ENCODE results near the gene KRTAP6-3.

Gene KRTAP6-3

DNA sequence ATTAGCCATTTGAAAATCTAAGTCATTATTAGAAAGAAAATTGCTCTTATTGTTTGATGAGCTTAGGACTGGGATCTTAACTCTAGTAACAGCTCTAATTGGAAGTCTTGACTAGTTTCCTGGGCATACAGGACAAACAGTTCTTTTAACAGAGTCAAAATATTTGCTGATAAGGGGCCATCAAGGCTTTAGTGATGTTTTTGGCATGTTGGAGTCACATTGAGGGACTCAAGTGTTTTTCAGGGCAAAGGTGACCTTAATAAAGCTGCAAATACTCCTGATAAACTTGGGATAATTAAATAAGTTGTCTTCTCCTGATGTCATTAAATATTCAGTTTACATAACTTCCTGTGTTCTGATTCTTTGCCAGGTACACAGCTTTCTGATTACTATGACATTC, 24.6 kb upstream of the KRTAP6-3 start:
- TF ChIP-seq, protein P1, sequence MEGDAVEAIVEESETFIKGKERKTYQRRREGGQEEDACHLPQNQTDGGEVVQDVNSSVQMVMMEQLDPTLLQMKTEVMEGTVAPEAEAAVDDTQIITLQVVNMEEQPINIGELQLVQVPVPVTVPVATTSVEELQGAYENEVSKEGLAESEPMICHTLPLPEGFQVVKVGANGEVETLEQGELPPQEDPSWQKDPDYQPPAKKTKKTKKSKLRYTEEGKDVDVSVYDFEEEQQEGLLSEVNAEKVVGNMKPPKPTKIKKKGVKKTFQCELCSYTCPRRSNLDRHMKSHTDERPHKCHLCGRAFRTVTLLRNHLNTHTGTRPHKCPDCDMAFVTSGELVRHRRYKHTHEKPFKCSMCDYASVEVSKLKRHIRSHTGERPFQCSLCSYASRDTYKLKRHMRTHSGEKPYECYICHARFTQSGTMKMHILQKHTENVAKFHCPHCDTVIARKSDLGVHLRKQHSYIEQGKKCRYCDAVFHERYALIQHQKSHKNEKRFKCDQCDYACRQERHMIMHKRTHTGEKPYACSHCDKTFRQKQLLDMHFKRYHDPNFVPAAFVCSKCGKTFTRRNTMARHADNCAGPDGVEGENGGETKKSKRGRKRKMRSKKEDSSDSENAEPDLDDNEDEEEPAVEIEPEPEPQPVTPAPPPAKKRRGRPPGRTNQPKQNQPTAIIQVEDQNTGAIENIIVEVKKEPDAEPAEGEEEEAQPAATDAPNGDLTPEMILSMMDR (IDR thresholded peaks at IDR 0.05; ENCODE audit: insufficient read depth, missing control alignments) = no peak
- no peak for FAIRE-seq
- DNase-seq (ENCODE audit: insufficient read length, low spot score) = no peak

DNA sequence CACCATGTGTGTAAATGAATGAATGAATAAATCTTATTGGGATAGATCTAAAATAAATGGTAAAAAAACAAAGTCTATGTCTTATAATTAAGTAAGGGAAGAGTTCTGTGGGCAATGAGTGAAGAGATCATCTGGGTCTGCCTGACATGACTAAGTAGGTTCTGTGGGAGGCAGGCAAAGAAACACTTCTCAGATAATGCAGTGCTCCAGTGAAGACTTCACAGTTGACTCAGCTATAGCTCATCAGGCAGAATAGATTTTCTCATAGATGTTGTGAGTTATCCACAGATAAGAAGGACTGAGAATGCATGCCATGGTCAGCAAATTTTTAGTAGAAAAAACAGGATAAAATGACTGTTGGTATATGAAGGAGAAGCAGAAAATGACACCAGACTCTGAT, 14.5 kb upstream of the KRTAP6-3 start:
- FAIRE-seq (no peak), DNase-seq (ENCODE audit: insufficient read length, low spot score) (no peak)
- TF ChIP-seq, protein P1 (IDR thresholded peaks at IDR 0.05; ENCODE audit: insufficient read depth, missing control alignments) = no peak

DNA sequence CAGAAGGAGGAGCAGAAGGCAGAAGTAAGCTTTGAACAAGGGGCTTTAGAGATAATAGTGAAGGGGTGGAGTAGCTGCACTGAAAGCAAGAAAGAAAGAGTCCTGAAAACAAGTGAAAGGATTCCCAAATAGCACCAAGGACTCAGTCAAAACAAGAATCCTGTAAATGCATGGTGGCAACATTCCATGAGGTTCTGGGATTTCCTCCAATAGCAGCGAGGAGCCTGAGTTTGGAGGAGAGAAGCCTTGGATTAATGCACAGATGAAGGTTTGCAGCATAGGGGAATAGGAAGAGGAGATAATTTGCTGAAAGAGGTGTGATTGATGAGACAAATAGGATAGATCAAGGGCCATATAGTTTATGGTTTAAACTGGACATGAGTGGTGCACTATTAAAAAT, 12.9 kb upstream of the KRTAP6-3 start:
- DNase-seq (ENCODE audit: insufficient read length, low spot score) (no peak), FAIRE-seq (no peak)
- TF ChIP-seq, protein P1 (IDR thresholded peaks at IDR 0.05; ENCODE audit: insufficient read depth, missing control alignments) = no peak

GRCh38 chr21:30580132-30580531, 12.1 kb upstream of the KRTAP6-3 start:
- FAIRE-seq (no peak), DNase-seq (ENCODE audit: insufficient read length, low spot score) (no peak)
- TF ChIP-seq, protein P1 (IDR thresholded peaks at IDR 0.05; ENCODE audit: insufficient read depth, missing control alignments) = no peak

DNA sequence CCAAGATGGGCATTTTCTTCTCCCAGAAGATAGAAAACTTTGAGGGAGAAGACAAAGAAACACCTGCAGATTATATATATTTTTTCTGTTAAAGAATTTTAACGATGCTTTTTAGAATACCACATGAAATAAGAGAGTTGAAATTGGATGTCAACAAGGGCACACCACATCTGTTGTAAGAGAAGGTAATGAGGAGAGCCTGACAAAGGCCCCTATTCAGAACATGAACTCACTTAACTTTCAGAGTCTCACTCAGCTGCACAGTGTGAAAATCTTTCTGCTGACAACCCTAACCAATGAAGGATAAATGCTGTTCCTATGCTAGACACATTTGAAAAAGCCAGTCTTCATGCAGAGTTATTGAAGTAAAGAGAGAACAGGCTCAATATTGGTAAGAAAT, 9.4 kb upstream of the KRTAP6-3 start:
- TF ChIP-seq, protein P1 (IDR thresholded peaks at IDR 0.05; ENCODE audit: insufficient read depth, missing control alignments) = no peak
- no peak for DNase-seq (ENCODE audit: insufficient read length, low spot score)
- FAIRE-seq = no peak

DNA sequence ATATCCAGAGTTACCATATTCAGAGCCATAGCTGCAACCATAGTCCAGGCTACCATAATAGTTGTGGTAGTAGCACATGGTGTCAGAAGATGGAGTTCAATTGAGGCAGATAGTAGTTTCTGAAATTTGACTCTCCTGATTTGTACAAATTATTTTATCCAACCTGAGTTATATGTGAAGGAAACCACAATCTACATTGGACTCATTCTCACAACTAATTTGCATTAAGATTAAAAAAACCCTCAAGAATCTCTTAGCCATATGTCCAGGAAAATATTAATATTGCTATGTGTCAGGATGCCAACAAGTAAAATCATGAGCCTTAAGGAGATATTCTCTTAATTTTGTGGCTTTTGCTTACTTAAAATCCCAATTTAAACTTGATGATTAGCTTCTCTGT, 1.9 kb upstream of the KRTAP6-3 start, which contains the start of gene KRTAP22-2:
Gene KRTAP22-2 (minus strand): TSS at position 101 of the 400 bp plus-strand sequence.
- no peak for FAIRE-seq

DNA sequence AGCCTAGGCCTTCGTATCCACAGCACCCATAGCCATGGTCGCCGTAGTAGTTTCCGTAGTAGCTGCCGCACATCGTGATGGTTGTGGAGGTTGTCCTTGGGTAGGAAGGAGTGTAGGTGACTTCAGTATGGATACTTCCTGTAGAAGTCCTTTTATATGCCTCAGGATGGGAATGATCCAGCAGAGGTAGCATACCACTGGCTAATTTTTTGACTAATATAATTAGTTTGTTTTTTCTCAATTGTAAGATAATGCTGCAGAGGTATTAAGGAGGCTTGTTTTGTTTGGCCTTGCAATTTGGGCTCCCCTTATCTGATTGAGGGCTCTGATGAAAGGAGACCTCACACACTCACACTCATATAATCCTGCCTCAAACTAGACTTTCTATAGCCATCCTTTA, 6.6 kb downstream of the KRTAP6-3 start, which contains the start of gene KRTAP6-2:
Gene KRTAP6-2 (minus strand): TSS at position 101 of the 400 bp plus-strand sequence. CDS start 28 bp downstream, at position 73.
- FAIRE-seq = no peak
- no peak for DNase-seq (ENCODE audit: insufficient read length, low spot score)
- TF ChIP-seq, protein P1 (IDR thresholded peaks at IDR 0.05; ENCODE audit: insufficient read depth, missing control alignments) = no peak

More for the DNA sequence above, 1.9 kb upstream of the KRTAP6-3 start, which contains the start of gene KRTAP22-2:
- TF ChIP-seq, protein P1 (IDR thresholded peaks at IDR 0.05; ENCODE audit: insufficient read depth, missing control alignments) = no peak
- no peak for DNase-seq (ENCODE audit: insufficient read length, low spot score)
